Transverse colon (tissue), 4 donors: Measurements from ENCODE around the gene ACAN.

ENCODE experiments used
- POLR2AphosphoS5 ChIP-seq, 3 donors: sonication (generic); formaldehyde crosslinking; IDR thresholded peaks; one replicate each; pipeline ENCODE4 v1.6.1; 2016; ENCODE audit warnings: antibody characterized with exemption in 3 of 3
- TF ChIP-seq, protein P1 (sequence below), 5 experiments: fragments of 200-600 bp in 3 of 5; fragments of 450-650 bp in 2 of 5; sonication (generic) in 3 of 5; IDR thresholded peaks; 1 replicate in 2 of 5; 2 replicates in 3 of 5; pipeline ENCODE4 v1.5.1; 2016 to 2017; ENCODE audit warnings: antibody characterized with exemption in 5 of 5, inconsistent platforms in 3 of 5, mild to moderate bottlenecking in 2 of 5, moderate library complexity in 1 of 5

DNA sequence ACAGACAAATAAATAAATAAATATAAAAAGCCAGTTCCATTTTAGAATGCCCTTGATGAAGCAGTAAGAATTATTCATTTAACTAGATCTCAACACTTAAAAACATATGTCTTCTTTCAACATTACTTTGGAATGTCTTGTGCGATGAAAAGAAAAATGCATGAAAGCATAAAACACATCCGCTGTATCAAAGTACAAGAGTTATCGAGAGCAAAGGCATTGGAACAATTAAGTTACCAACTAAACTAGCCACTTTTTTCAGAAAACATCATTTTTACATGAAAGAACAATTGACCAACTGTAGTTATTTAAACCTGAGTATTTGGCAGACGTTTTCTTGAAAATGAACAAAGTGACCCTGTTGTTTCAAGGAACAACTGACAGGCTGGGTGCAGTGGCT, 27.5 kb upstream of the ACAN start:
- TF ChIP-seq, protein P1, sequence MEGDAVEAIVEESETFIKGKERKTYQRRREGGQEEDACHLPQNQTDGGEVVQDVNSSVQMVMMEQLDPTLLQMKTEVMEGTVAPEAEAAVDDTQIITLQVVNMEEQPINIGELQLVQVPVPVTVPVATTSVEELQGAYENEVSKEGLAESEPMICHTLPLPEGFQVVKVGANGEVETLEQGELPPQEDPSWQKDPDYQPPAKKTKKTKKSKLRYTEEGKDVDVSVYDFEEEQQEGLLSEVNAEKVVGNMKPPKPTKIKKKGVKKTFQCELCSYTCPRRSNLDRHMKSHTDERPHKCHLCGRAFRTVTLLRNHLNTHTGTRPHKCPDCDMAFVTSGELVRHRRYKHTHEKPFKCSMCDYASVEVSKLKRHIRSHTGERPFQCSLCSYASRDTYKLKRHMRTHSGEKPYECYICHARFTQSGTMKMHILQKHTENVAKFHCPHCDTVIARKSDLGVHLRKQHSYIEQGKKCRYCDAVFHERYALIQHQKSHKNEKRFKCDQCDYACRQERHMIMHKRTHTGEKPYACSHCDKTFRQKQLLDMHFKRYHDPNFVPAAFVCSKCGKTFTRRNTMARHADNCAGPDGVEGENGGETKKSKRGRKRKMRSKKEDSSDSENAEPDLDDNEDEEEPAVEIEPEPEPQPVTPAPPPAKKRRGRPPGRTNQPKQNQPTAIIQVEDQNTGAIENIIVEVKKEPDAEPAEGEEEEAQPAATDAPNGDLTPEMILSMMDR (IDR thresholded peaks at IDR 0.05): no peak
- TF ChIP-seq POLR2AphosphoS5 (IDR thresholded peaks at IDR 0.05): no peak
